ENCODE data around the gene DIPK1A. TPM values are rescaled to one million over a fixed set of nuclear protein-coding genes. Genes with fewer than 3 reads are reported as not detected.

Gene DIPK1A
- total and polyA plus RNA-seq, 10 donors: 5.4 to 15.7 (median 9.9) TPM

DNA sequence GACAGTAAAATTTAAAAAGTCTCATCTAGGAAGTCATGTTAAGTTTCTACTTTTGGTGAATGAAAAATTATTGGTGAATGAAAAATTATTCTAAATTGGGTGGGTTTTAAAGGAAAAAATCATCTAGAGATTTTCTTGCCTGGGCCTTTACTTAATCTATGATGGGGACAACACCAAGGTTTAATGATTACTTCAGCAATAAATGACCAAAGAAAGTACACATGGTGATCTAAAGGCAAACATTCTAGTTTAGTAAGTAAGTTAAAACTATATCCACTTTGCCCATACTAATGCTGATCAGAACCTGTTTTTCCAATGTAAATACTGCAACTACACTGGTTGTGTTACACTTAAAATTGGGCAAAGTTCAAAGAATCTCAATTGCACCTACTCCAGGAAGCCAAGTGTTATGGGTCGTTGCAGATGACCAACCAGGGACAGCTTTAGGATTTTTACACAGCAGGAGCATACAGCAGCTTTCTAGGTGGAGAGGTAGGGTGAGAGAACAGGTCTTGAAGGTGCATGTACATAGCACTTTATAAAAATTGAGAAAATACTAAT lies 144.0 kb downstream of the DIPK1A start:
- 65 to 84% (median 70%) methylated on average over 1 of the region's 1 CpG for WGBS, 5 donors
- H3K27me3 ChIP-seq (replicated peaks in 1 of 7): no peaks in the 10 kb centered on the region
- no peaks in the 10 kb centered on the region for H3K9me3 ChIP-seq
- H3K4me3 ChIP-seq: no peak overlapping the region
- TF ChIP-seq, protein P1, sequence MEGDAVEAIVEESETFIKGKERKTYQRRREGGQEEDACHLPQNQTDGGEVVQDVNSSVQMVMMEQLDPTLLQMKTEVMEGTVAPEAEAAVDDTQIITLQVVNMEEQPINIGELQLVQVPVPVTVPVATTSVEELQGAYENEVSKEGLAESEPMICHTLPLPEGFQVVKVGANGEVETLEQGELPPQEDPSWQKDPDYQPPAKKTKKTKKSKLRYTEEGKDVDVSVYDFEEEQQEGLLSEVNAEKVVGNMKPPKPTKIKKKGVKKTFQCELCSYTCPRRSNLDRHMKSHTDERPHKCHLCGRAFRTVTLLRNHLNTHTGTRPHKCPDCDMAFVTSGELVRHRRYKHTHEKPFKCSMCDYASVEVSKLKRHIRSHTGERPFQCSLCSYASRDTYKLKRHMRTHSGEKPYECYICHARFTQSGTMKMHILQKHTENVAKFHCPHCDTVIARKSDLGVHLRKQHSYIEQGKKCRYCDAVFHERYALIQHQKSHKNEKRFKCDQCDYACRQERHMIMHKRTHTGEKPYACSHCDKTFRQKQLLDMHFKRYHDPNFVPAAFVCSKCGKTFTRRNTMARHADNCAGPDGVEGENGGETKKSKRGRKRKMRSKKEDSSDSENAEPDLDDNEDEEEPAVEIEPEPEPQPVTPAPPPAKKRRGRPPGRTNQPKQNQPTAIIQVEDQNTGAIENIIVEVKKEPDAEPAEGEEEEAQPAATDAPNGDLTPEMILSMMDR (IDR thresholded peaks at IDR 0.05 in 8 of 11, conservative IDR thresholded peaks at IDR 0.05 in 3 of 11): no peak
- no peak for TF ChIP-seq POLR2AphosphoS5 (IDR thresholded peaks at IDR 0.05)
- TF ChIP-seq POLR2A (IDR thresholded peaks at IDR 0.05): no peak
- no peaks in the 10 kb centered on the region for H3K4me1 ChIP-seq
- intact Hi-C loops (cut with DNase I; ENCODE audit: low total_unique reads): no loop called here
- no peak for DNase-seq
- H3K27ac ChIP-seq: no peak overlapping the region
- H3K36me3 ChIP-seq: no peaks in the 10 kb centered on the region

DNA sequence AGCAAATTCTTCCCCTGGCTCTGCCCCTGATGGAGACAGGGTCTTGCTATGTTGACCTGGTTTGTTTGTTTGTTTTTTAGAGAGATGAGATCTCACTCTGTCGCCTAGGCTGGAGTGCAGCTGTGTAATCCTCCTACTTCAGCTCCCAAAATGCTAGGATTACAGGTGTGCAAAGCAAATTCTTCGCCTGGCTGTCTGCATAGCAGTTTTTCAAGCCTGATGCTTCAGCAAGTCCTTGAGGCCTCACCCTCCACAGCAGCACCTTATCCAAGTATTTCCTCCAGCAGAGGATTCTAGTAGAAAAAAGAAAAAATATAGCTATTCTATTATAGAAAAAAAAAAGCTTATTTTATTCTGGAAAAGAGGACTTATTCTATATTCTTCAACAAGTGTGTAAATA lies 144.5 kb downstream of the DIPK1A start:
- no peak overlapping the region for H3K4me3 ChIP-seq
- H3K36me3 ChIP-seq: no peaks in the 10 kb centered on the region
- TF ChIP-seq POLR2A (IDR thresholded peaks at IDR 0.05): no peak
- no peak for TF ChIP-seq POLR2AphosphoS5 (IDR thresholded peaks at IDR 0.05)
- TF ChIP-seq, protein P1 (IDR thresholded peaks at IDR 0.05 in 8 of 11, conservative IDR thresholded peaks at IDR 0.05 in 3 of 11): no peak
- no peak for DNase-seq
- H3K4me1 ChIP-seq: no peaks in the 10 kb centered on the region
- no peaks in the 10 kb centered on the region for H3K27me3 ChIP-seq (replicated peaks in 1 of 7)
- no peak overlapping the region for H3K27ac ChIP-seq
- intact Hi-C loops (cut with DNase I; ENCODE audit: low total_unique reads): no loop called here
- WGBS, 5 donors: 75 to 82% (median 80%) methylated on average over 2 of the region's 2 CpGs
- H3K9me3 ChIP-seq: no peaks in the 10 kb centered on the region

DNA sequence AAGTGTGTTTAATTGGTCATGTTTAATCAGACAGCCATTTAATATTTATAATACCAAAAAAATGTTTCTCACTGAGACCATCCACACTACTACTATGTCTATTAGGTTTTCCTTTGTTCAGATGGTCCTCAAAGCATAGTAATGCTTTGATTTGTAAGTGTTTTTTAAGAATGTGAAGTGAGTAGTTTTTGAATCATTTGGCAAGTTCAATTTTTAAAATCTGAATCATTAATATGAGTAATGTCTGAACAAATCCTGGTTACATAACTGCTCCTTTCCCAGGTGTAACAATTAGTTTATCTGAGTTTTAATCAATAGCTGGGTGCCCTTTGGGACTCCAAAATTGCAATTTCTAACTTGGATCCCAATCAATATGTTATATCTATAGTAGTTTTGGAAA lies 152.9 kb downstream of the DIPK1A start:
- Histone ChIP-seq H3K4me1 (peaks cover 0 to 12% (median 2%) of the 10 kb centered on the region in 6 donors), H3K27ac (no peak overlapping the region), H3K9me3 (no peaks in the 10 kb centered on the region), H3K4me3 (no peak overlapping the region), H3K36me3 (no peaks in the 10 kb centered on the region), H3K27me3 (replicated peaks in 1 of 7) (no peaks in the 10 kb centered on the region)
- DNase-seq: no peak
- intact Hi-C loops (cut with DNase I; ENCODE audit: low total_unique reads): no loop called here
- TF ChIP-seq POLR2A (IDR thresholded peaks at IDR 0.05) (no peak), POLR2AphosphoS5 (IDR thresholded peaks at IDR 0.05) (no peak)
- TF ChIP-seq, protein P1 (IDR thresholded peaks at IDR 0.05 in 8 of 11, conservative IDR thresholded peaks at IDR 0.05 in 3 of 11): no peak

DNA sequence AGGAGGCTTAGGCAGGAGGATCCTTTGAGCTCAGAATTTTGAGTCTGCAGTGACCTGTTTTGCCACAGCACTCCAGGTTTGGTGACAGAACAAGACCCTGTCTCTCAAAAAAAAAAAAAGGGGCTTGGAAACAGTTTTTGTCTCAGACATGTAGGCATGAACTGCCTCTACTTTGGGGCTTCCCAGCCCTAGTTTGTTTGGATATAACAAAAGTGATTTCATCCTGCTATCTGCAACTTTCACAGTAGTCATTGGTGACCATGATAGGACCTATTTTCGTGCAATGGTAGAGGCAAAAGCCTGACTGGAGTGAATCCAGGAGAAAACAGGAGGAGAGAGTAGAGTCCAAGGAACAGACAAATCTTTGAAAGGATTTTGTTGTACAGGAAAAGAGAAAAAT lies 156.0 kb downstream of the DIPK1A start:
- no peak for TF ChIP-seq POLR2A (IDR thresholded peaks at IDR 0.05)
- no peak for TF ChIP-seq POLR2AphosphoS5 (IDR thresholded peaks at IDR 0.05)
- TF ChIP-seq, protein P1 (IDR thresholded peaks at IDR 0.05 in 8 of 11, conservative IDR thresholded peaks at IDR 0.05 in 3 of 11): no peak
- Histone ChIP-seq H3K27ac (peak overlapping the region in 5 of 8 donors; percentile 15 to 62 (median 40)), H3K9me3 (no peaks in the 10 kb centered on the region), H3K4me3 (no peak overlapping the region), H3K27me3 (replicated peaks in 1 of 7) (no peaks in the 10 kb centered on the region), H3K4me1 (peaks cover 0 to 12% (median 2%) of the 10 kb centered on the region in 6 donors), H3K36me3 (no peaks in the 10 kb centered on the region)
- intact Hi-C loops (cut with DNase I; ENCODE audit: low total_unique reads): no loop called here
- DNase-seq: no peak
- 79 to 97% (median 94%) methylated on average over 1 of the region's 1 CpG for WGBS, 5 donors

Measured in spleen (tissue), 11 donors.